ENCODE measurements around the gene ZNF385D. TPM values are rescaled to one million over a fixed set of nuclear protein-coding genes. Genes with fewer than 3 reads are reported as not detected.

The ZNF385D gene
- total and polyA plus RNA-seq, 2 of the 13 experiments (the other 11 are each of a cell fraction or from before 2014, with no cell fraction given) = not detected

- TF ChIP-seq, protein P1, sequence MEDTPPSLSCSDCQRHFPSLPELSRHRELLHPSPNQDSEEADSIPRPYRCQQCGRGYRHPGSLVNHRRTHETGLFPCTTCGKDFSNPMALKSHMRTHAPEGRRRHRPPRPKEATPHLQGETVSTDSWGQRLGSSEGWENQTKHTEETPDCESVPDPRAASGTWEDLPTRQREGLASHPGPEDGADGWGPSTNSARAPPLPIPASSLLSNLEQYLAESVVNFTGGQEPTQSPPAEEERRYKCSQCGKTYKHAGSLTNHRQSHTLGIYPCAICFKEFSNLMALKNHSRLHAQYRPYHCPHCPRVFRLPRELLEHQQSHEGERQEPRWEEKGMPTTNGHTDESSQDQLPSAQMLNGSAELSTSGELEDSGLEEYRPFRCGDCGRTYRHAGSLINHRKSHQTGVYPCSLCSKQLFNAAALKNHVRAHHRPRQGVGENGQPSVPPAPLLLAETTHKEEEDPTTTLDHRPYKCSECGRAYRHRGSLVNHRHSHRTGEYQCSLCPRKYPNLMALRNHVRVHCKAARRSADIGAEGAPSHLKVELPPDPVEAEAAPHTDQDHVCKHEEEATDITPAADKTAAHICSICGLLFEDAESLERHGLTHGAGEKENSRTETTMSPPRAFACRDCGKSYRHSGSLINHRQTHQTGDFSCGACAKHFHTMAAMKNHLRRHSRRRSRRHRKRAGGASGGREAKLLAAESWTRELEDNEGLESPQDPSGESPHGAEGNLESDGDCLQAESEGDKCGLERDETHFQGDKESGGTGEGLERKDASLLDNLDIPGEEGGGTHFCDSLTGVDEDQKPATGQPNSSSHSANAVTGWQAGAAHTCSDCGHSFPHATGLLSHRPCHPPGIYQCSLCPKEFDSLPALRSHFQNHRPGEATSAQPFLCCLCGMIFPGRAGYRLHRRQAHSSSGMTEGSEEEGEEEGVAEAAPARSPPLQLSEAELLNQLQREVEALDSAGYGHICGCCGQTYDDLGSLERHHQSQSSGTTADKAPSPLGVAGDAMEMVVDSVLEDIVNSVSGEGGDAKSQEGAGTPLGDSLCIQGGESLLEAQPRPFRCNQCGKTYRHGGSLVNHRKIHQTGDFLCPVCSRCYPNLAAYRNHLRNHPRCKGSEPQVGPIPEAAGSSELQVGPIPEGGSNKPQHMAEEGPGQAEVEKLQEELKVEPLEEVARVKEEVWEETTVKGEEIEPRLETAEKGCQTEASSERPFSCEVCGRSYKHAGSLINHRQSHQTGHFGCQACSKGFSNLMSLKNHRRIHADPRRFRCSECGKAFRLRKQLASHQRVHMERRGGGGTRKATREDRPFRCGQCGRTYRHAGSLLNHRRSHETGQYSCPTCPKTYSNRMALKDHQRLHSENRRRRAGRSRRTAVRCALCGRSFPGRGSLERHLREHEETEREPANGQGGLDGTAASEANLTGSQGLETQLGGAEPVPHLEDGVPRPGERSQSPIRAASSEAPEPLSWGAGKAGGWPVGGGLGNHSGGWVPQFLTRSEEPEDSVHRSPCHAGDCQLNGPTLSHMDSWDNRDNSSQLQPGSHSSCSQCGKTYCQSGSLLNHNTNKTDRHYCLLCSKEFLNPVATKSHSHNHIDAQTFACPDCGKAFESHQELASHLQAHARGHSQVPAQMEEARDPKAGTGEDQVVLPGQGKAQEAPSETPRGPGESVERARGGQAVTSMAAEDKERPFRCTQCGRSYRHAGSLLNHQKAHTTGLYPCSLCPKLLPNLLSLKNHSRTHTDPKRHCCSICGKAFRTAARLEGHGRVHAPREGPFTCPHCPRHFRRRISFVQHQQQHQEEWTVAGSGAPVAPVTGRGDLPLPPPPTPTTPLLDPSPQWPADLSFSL (CRISPR knock-in tag; IDR thresholded peaks at IDR 0.05) = no peak
- no peak for TF ChIP-seq EEA1 (CRISPR knock-in tag; IDR thresholded peaks at IDR 0.05; ENCODE audit: borderline replicate concordance)
- TF ChIP-seq NFYB (CRISPR knock-in tag; IDR thresholded peaks at IDR 0.05) = no peak
- TF ChIP-seq, protein P2, sequence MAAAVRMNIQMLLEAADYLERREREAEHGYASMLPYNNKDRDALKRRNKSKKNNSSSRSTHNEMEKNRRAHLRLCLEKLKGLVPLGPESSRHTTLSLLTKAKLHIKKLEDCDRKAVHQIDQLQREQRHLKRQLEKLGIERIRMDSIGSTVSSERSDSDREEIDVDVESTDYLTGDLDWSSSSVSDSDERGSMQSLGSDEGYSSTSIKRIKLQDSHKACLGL (CRISPR knock-in tag; IDR thresholded peaks at IDR 0.05) = no peak
- TF ChIP-seq HOXA5 (CRISPR knock-in tag; IDR thresholded peaks at IDR 0.05) = no peak
- TF ChIP-seq MIER3 (CRISPR knock-in tag; IDR thresholded peaks at IDR 0.05; ENCODE audit: borderline replicate concordance) = no peak
- TF ChIP-seq SNAI1 (CRISPR knock-in tag; IDR thresholded peaks at IDR 0.05; ENCODE audit: borderline replicate concordance) = no peak
Observed at GRCh38 chr3:21421096-21421495, 329.9 kb downstream of the ZNF385D start (continued).

All from HepG2 (cell line).